COLO829 (cell line): ENCODE measurements around the gene CHST14.
A peak's percentile ranks its signal among the peaks of the same experiment; 100 is the strongest.
"Not testable (repeated sequence)": the region's sequence is repeated elsewhere in the genome, so short reads cannot be mapped to it uniquely, and the experiment has no call there.

Experiments
- DNase-seq: peaks from one replicate; pipeline ENCODE4 v3.0.0; 2012; ENCODE audit warnings: low spot score

CHST14 gene

DNA sequence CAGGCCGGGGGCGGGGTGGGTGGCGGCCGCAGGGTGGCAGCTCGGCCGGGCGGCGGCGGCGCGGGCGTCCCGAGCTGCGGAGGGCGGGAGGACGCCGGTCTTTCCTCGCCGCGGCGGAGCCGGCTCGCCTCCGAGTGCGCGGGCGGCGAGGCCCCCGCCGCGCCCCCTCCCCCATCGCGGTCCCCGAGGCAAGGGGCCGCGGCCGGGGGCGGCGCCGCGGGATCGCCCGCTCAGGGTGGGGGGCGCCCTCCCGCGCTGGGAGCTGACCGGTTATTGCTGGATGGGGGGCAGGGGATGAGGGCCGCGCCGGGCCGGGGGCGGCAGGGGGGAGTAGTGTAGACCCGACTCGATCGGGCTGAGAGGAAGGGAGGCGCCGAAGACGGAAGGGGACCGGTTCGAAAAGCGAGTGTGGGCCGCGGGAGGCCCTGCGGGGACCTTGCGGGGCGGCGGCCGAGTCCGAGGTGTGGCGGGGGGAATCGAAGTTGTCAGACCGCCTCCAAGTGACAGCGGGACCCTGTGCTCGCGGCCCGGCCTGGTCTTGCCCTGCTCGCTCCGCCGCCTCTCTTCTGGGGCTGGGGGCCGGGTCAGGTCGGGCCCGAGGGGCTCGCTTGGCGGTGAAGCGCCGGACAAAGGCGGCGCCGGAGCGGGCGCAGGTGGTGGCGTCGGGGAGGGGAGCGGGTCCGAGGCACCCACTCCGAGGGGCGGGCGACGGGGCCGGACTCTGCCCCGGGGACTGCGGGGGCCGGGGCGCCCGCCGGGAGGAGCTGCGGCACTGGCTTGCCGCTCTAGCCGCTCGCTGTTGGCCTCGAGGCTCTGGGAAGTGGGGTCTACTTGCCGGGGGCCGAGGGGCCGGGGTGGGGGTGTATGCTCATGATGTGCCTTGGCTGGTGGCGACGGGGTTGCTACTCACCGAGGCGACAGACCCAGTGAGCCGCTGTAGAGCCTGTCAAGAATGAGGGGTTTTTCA lies 28.9 kb upstream of the CHST14 start:
- DNase-seq = no peak

GRCh38 chr15:40443255-40443654 lies 27.5 kb upstream of the CHST14 start:
- DNase-seq = no peak

GRCh38 chr15:40443846-40444245 lies 26.9 kb upstream of the CHST14 start:
- DNase-seq = no peak

DNA sequence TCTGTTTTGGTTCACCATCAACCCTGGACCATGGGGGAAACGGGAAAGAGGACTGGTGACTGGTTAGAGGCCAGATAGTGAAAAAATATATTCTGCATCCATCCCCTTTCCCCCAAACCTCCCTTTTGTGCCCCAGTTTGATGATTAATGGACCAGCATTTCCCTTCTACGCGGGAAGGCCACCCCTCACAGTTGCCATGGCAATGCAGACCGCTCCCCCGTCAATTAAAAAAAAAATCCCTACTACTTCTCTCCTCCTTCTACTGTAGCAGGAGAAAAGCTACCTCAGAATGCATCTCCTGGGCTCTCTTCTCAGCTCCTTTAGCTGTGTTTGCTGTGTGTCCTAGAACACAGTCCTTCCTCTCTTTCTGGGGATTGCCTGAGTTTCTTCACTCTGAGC lies 26.0 kb upstream of the CHST14 start:
- DNase-seq = no peak

DNA sequence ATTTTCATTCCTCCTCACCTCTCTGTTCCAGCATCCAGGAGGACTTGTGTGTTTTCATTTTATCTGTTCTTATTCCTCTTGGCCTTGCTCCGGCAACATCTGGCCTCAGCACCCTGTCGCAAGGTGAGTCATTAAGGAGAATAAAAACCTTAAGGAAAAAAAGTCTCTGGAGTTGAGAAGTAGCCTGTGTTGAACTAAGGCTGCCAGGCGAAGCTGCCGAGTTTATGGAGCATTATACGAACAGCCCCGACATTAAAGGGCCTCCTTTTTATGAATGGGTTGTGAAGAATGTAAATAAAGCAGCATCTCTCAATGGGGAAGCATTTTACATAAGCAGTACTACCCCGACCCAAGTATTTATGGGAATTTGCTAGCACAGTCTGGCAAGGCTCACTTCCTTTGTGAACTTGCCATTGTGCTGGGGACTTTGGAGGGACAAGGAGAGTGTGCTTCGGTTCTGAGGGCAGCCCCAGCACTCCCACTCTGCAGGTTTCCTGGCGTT lies 25.3 kb upstream of the CHST14 start:
- DNase-seq = no peak

GRCh38 chr15:40446144-40446543 lies 24.6 kb upstream of the CHST14 start:
- no peak for DNase-seq

DNA sequence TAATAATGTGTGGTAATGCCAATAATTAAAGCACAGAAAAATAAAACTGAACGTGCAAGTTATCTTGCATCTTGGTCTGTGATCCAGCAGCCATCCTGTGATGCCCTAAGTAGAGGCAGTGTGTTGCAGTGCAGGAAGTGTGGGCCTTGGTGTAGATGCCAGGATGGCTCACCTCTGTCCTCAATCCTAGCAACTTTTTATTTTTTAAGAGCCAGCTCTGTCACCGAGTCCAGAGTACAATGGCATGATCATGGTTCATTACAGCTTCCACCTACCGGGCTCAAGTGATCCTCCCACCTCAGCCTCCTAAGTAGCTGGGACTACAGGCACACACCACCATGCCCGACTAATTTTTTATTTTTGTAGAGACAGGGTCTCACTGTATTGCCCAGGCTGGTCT lies 22.4 kb upstream of the CHST14 start:
- no peak for DNase-seq

DNA sequence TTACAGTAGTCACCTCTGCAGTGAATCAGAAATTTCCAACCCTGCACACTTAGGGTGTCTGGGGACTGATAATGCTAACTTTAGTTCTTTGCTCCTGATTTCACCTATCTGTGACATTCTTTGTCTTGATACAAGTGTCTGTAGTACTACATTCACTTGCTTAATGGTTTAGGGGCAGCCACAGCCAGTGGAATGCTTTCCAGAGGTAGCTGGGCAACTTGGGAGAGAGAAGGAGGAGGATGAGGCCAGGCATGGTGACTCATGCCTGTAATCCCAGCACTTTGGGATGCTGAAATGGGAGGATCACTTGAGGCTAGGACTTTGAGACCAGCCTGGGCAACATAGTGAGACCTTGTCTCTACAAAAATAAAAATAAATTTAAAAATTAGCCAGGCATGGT lies 21.5 kb upstream of the CHST14 start:
- DNase-seq = no peak

GRCh38 chr15:40450047-40450446 lies 20.7 kb upstream of the CHST14 start:
- no peak for DNase-seq

DNA sequence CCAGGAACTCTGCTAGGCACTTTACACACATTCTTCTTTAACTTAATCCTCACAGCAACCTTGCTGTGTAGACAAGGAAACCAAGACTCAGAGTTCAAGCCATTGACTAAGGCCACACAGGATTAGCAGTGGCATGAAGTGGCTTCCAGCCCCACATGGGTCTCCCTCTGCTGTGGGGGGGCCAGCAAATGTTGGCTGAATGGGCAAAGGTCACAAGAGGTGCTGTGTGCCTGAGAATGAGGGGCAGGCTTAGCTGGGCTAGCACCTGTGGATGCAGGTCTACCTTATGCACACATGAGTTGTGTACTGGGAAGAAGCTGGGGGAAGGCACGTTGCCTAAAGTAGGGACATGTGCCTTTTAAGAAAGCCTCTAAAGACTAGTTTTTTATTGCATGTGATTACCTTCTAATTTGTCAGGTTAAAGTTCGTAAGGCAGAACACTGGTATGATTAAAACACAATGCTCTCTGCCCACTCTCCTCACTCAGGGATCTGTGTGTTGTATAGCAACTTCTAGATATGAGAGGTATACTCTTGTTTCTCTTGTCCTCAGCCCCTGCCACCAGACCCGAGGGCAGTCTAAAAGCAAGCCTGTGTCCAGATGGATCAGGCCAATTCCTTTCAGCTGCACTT lies 19.1 kb upstream of the CHST14 start:
- DNase-seq = no peak

GRCh38 chr15:40452296-40453090 lies 18.3 kb upstream of the CHST14 start:
- DNase-seq = no peak

DNA sequence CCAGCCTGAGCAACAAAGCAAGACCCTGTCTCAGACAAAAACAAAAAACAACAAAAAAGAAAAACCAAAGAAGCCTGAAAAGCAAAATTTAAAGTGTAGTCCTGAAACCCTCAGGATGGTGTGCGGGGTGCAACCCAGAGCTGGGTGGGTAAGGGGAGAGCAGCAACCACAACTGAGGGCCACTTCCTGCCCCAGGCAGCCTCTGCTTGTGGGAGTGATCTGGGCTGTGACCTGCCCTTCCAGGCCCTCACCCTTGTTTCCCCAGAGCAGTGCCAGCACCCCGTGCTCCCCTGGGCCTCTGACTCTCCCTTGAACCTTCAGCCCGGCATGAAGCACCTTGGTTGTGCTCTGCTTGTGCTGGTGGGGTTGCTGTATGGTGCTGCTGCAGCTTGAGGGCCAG lies 16.8 kb upstream of the CHST14 start:
- DNase-seq = not testable (repeated sequence)

DNA sequence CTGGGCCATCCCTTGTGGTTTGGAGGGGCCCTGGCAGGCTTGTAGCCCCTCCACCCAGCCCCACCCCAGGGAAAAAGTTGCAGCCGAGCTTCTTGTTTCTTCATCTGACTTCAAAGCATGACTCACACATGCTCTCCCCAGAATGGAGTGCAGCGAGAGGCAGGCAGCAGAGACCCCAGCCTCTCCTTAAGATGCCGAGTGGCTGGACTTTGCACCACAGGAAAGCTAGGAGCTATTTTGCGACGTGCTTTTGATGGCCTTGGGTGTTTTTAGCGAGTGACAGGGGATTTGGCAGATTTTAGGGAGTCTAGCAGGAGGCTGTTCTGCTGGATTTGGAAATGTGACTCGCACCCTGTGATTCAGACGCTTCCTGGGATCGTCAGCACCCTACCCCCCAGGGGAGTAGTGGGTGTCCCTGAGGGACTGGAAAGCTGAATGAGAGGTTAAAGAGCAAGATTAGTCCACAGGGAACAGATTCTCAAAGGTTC lies 15.8 kb upstream of the CHST14 start:
- peak; percentile 34 for DNase-seq

DNA sequence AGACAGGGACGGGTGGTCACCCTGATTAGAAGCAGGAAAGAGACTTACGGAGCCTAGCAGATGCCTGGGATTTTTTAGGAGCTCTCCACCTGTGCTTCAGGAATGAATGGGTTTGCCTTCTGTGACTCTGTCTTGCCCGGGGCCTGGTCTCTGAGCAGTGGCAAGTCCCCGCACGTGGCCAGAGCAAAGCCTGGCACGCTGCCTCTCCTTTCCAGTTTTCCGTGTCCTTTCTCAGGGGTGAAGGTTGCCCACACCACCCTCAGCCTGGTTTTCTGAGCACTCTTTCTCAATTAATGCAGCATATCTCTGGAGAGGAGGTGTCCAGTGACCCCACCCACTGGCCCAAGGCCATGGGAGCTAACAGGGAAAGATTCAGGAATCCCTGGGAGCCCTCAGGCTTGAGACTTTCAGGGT lies 14.5 kb upstream of the CHST14 start:
- no peak for DNase-seq

- no peak for DNase-seq
Observed at GRCh38 chr15:40456738-40457137, 14.0 kb upstream of the CHST14 start.

GRCh38 chr15:40458495-40459371 lies 12.1 kb upstream of the CHST14 start:
- no peak for DNase-seq

GRCh38 chr15:40459391-40460015 lies 11.3 kb upstream of the CHST14 start:
- DNase-seq = no peak

DNA sequence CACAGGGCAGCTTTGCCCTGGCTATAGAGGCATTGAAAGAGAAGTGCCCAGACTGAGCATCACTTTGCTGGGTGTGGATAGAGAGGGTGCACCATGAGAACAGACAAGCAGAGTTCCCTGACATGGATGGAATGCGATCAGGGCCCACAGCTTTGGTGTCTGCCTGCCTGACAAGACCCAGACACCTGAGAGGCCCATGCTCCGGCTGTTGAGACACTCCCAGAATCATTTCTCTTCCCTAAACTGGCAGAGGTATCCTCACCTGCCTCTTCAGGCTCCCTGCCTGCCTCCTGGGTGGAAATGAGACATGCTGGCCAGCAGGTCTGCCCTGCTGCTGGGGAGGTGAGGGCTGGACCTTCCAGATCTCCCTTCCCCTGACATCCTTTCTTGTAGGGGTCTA lies 10.4 kb upstream of the CHST14 start:
- no peak for DNase-seq

DNA sequence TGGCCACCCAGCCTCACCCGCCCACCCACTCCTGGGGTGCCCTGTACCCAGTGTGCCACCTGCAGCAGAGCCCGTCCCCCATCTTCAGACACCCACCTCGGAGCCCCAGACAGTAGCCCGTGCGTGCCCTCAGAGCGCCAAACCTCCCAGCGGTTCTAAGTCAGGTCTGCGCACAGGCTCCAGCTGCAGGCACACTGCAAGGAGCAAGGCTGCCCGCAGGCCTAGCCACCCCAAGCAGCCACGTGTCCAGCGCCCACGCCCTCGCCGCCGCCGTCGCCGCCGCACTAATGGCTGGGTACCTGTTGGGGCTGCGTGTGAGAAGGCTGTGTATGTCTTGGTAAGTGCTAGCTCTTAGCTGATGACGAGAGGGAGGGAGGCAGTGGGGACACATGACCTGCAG lies 8.8 kb upstream of the CHST14 start:
- no peak for DNase-seq

DNA sequence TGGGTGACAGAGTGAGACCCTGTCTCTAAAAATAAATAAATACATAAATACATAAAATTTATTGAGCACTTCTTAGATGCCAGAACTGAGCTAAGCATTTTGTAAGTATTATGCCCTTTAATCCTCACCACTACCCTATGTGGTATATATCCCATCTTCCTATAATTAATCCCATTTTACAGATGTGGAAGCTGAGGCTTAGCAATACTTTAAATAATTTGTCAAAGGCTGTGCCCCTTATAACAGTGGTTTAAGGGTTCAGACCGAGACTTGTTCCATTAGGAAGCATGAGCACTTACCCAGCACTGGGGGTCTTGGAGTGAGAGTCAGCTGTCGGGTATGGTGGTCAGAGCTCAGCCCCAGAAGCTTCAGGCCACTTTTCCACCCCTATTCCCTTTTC lies 7.5 kb upstream of the CHST14 start:
- DNase-seq = no peak
